GM19324 (cell line): ENCODE measurements around the gene SLC25A6.
"Not testable (repeated sequence)": the region's sequence is repeated elsewhere in the genome, so short reads cannot be mapped to it uniquely, and the experiment has no call there.

ENCODE experiments used
- ATAC-seq: cut with Tn5 transposase; IDR thresholded peaks from one replicate; pipeline ENCODE4 v1.9.1; 2021; ENCODE audit warnings: mild to moderate bottlenecking, moderate library complexity; ENCODE audit not compliant: unreplicated experiment, low FRiP score

SLC25A6 gene

DNA sequence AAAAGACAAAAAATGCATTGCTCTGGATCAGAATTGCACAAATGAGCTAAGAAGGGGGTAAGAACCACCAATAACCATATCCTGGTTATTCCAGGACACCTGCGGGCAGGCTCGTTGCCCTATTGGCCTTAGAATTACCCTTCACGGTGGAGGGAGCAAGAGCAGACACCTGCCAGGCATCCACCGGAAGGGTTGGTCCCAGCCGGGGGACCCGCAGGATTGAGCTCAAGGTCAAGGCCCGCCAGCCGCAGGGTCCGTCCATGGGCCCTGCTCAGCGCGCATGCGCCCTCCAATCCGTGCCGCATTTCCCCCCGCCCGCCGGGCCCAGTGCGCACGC, 575 bp downstream of the SLC25A6 start:
- ATAC-seq = no peak

DNA sequence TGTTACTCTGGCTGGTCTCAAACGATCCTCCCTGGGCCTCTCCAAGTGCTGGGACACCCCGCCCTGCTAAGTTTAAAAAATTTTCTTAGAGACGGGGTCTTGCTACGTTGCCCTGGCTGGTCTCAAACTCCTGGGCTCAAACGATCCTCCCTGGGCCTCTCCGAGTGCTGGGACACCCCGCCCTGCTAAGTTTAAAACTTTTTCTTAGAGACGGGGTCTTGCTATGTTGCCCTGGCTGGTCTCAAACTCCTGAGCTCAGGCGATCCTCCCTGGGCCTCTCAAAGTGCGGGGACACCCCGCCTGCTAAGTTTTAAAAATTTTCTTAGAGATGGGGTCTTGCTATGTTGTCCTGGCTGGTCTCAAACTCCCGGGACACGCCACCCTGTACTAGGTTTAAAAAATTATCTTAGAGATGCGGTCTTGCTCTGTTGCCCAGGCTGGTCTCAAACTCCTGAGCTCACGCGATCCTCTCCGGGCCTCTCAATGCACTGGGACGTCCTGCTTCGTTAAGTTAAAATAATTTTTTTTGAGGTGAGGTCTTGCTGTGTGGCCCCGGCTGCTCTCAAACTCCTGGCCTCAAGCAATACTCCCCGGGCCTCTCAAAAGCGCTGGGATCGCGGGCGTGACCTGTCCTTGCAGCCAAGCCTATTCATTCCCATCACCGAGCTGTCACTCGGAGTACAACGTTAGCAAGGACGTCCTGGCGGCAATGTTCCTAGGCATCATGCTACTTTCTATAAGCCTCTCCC, 1.1 kb downstream of the SLC25A6 start:
- no peak for ATAC-seq

DNA sequence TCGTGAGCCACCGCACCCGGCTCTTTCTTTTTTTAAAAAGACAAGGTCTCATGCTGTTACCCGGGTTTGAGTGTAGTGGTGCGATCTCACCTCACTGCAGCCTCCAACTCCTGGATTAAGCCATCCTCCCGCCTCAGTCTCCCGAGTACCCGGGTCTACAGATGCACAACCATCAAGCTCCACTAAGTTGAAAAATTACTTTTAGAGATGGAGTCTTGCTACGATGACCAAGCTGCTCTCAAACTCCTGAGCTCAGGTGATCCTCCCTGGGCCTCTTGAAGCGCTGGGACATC, 2.0 kb downstream of the SLC25A6 start:
- ATAC-seq = no peak

DNA sequence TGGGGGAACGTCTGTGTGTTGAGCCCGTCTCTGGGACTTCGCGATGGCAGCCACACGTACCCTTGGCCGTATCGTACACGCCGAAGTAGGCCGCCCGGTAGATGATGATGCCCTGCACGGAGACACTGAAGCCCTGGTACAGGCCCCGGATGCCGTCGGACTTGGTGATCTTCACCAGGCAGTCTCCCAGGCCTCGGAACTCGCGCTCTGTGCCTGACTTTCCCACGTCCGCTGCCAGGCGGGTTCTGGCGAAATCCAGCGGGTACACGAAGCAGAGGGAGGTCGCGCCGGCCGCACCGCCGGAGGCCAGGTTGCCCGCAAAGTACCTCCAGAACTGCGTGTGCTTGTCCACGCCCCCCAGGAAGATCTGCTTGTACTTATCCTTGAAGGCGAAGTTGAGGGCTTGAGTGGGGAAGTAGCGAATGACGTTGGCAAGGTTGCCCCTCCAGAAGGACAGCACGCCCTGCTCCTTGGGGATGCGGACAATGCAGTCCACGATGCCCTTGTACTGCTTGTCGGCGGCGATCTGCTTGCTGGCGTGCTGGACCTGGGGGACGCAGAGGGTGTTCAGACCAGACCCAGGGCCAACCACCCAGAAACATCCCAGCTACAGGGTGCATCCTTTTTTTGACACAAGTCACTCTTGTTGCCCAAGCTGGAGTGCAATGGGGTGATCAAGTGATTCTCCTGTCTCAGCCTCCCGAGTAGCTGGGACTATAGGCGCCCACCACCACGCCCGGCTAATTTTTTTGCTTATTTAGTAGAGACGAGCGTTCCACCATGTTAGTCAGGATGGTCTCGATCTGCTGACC, 2.5 kb downstream of the SLC25A6 start:
- ATAC-seq = no peak

DNA sequence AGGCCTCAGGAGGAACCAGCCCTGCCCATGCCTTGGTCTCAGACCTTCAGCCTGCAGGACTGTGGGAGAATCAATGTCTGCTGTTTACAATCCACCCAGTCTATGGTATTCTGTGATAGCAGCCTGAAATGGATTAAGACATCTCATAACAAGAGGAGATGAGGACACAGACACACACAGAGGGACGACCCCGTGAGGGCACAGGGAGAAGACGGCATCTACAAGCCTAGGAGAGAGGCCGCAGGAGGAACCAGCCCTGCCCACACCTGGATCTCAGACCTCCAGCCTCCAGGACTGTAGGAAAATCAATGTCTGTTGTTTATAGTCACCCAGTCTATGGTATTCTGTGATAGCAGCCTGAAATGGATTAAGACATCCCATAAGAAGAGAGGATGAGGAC, 3.3 kb downstream of the SLC25A6 start:
- no peak for ATAC-seq

DNA sequence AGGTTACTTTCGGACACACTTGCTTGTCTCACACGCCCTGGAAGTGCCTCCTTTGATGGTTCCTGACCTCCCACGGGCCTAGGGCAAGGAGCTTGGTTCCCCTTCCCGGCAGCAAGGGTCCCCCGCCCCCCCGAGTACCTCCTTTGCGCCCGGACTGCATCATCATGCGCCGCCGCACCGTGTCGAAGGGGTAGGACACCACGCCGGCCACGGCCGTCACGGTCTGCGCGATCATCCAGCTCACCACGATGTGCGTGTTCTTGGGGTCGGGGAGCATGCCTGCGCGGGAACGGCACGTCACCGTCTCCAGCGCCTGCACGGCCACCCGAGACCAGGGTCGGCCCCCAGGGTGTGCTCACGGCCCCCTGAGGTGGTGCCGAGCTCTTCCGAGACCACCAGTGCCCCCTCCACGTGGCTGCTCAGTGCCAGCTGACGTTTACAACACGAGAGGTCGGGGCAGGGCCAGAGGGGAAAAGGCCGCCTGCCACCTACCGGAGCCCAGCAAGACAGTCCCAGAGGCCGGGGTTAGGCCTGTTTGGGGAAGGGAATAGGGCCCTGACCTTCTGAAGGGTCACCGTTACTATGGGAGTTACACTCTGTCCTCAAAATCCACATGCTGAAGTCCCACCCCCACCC, 4.7 kb downstream of the SLC25A6 start:
- ATAC-seq = no peak

DNA sequence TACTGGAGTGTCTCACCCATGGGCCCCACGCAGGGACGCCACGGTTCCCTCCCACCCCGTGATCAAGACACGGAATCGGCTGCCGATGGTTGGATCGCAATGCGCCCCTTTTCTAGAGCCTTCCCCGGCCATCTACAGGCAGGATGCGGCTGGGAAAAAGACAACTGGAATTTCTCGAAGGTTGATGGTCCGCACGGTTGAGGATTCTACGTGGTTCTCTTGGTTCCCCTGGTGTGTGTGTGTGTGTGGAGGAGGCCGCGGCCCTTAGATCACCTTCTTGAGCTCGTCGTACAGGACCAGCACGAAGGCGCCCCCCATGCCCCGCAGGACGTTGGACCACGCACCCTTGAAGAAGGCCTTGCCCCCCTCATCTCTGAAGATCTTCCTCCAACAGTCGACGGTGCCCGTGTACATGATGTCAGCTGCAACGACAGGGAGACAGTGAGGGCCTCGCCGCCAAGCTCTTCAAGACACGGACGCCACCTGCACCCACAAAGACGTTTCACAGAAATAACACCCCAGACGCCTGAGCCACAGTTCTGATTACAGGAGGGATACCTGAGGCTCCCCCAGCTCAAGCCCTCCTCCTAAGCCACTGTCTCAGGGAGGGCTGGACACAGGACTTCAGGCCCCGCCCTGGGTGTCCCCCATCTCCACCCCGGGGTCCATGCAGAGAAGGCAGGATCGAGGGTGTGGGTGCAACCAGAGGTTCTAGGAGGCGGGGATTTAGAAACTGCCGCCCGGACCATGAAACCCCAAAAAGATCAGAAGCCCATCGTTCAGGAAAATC, 5.4 kb downstream of the SLC25A6 start:
- ATAC-seq = no peak

DNA sequence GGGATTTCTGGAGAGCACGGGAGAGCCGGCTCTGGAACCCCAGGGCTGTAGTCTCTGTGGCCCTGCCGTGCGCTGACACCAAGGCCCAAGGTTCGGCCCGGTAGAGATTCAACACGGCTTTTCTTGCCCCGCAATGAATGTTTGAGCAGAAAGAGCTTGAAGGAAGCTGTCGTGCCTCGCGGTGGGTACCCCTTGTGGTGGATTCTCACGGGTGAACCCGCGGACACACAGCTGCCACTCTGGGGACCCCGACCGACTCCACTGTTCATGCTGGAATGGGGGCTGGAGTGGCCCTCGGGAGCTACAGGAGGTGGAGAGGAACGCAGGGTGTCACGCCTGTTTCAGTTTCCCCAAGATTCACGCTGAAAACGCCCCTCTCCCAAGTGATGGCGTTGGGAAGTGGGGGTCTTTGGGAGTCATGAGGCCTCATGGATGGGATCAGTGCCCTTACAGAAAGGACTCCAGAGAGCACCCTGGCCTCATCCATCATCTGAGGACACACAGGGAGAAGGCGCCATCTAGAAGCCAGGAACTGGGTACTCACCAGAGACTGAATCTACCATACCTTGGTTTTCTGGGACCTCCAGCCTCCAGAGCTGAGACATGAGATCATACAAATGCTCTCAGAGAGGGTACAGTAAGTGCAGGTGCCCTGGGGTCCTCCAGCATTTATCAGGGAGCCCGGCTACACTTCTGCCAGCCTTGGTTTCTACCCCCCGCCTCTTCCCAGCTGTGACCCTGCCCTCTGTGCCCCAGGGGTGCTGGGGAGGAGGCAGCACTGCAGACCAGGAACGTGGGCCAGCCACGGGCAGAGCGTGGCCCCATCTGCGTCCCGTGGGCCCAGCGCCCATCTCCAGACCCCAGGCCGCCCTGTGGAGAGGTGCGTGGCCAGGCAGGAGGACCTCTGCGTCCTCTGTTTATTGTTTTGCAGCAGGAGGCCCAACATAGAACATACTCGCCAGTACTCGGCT, 6.4 kb downstream of the SLC25A6 start:
- ATAC-seq = no peak

DNA sequence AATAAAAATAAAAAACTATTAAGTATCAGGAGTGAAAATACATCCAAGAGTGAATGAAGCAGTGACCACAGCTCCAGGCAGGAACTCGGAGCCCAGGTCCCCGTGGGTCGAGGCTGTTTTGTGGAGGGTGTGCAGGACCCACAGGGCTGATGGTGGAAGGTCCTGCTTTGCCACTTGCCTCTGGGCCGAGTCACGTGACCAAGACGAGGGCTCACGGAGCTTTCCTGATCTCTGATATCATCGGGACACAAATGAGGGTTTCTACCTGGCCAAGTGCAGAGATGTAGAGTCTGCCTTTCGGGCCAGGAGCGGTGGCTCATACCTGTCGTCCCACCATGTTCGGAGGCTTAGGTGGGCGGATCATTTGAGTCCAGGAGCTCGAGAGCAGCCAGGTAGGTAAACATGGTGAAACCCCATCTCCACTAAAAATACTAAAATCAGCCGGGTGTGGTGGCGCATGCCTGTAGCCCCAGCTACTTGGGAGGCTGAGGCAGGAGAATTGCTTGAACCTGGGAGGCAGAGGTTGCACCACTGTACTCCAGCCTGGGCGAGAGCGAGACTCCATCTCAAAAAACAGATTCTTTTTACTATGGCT, 7.2 kb downstream of the SLC25A6 start:
- no peak for ATAC-seq

DNA sequence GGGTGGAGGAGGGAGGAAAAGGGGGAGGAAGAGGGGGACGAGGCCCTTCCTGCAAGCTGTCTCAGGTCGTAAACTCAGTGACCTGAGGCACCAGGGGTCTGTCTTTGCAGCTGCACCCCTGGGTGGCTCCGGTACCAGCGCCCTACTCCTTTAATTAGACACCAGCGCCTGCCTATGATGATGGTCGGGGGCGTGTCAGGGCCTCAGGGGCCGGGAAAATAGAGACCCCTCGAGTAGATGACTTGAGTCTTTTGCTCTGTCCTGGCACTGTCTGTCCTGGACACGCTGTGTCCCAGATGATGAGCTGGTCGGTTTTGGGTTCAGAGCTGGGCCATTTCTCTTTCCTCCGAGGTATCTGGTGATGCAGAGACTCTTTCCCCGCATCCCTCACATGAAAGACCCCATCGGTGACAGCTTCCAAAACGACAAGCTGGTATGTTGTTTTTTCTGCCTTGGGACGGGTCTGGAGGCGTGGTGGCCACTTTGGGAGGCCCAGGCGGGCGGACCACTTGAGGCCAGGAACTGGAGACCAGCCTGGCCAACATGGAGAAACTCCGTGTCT, 11.2 kb downstream of the SLC25A6 start:
- ATAC-seq = no peak

DNA sequence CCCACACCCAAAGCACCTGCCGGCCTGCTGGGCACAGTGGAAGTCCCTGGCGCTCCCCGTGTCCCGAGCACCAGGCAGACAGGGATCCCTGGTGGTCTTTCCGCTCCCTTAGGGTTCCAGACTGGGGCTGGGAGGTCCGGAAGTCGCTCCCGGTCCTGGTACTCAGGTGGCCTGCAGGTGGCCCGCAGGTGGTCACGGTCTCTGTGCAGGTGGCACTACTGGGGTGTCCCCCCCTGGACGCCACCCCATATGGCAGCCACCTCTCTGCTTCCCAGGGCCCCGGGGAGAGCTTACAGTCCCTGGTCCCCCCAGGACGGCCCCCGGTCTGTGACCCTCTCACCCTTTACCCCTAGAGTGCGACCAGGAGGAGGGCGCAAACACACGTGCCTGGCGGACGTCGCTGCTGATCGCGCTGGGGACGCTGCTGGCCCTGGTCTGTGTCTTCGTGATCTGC, 13.6 kb downstream of the SLC25A6 start:
- ATAC-seq = no peak

DNA sequence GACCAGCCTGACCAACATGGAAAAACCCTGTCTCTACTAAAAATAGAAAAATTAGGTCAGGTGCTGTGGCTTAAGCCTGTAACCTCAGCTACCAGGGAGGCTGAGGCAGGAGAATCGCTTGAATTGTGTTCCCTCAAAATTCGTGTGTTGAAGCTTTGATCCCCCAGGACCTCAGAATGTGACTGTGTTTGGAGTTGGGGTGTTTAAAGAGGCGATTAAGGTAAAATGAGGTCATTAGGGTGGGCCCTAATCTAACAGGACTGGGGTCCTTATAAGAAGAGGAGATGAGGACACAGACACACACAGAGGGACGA, 23.6 kb downstream of the SLC25A6 start:
- no peak for ATAC-seq

DNA sequence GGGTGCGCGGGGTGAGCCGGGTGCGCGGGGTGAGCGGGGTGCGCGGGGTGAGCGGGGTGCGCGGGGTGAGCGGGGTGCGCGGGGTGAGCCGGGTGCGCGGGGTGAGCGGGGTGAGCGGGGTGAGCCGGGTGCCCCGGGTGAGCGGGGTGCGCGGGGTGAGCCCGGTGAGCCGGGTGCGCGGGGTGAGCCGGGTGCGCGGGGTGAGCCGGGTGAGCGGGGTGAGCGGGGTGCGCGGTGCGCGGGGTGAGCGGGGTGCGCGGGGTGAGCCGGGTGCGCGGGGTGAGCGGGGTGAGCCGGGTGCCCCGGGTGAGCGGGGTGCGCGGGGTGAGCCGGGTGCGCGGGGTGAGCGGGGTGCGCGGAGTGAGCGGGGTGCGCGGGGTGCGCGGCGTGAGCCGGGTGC, 25.6 kb downstream of the SLC25A6 start:
- ATAC-seq = not testable (repeated sequence)

DNA sequence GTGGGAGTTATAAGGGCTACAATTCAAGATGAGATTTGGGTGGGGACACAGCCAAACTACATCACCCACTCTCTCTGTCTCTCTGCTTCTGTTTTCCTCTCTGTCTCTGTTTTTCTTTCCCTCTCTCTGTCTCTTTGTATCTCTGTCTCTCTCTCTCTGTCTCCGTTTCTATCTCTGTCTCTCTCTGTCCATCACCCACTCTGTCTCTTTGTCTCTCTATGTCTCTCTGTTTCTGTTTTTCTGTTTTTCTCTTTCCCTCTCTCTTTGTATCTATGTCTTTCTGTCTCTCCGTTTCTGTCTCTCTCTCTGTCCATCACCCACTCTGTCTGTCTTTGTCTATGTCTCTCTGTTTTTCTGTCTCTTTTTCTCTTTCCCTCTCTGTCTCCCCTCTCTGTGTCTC, 30.0 kb downstream of the SLC25A6 start:
- no peak for ATAC-seq

DNA sequence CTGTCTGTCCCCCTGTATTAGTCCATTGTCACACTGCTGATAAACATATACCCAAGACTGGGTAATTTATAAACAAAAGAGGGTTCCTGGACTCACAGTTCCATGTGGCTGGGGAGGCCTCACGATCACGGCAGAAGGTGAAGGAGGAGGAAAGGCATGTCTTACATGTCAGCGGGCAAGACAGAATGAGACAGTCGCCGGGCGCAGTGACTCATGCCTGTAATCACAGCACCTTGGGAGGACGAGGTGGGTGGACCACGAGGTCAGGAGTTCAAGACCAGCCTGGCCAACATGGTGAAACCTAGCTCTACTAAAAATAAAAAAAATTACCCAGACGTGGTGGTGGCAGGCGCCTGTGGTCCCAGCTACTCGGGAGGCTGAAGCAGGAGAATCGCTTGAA, 30.6 kb downstream of the SLC25A6 start:
- no peak for ATAC-seq

DNA sequence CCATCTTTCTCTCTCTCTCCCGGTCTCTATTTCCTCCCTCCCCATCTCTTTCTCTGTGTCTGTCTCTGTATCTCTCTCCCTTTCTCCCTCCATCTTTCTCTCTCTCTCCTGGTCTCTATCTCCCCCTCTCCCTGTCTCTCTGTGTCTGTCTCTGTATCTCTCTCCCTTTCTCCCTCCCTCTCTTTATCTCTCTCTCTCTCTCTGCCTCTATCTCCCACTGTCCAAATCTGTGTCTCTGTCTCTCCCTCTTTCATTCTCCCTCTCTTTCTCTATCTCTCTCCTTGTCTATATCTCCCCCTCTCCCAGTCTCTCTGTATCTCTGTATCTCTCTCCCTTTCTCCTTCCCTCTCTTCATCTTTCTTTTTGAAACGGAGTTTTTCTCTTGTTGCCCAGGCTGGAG, 31.7 kb downstream of the SLC25A6 start:
- no peak for ATAC-seq

DNA sequence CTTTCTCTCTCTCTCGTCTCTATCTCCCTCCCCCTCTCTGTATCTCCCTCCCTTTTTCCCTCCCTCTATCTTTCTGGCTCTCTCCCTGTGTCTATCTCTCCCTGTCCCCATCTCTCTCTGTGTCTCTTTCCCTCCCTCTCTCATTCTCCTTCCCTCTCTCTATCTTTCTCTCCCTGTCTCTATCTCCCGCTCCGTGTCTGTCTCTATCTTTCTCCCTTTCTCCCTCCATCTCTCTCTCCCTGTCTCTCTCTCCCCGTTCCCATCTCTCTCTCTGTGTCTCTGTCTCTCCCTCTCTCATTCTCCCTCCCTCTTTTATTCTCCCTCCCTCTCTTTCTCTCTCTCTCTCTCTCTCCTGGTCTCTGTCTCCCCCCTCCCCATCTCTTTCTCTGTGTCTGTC, 32.4 kb downstream of the SLC25A6 start:
- no peak for ATAC-seq

DNA sequence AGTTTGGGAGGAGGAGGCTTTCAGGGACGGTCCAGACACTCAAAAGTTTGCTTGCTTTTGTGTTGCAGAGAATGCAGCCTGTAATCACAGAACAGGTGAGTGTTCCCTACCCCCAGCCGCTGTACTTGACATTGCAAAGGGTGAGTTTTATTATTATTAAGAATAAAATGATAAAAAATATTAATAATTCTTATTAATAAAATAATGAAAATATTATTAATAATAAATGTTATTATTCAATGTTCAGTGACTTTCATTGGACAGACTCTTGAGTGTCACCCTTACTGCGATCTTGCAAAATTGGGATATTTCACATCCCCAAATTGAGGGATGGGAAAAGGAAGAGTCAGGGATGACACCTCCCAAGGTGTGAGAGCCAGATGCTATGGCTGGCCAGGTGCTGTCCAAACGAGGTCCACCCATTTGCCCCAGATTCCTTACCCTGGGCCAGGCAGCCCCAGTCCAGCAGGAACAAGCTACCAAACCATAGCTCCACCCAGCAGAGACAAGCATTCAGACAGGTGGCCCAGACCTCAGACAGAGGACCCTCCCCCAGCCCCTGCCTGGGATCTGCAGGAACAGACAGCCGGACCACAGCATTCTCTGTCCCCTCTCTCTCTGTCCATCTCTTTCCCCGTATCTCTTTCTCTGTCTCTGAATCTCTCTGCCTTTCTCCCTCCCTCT, 33.0 kb downstream of the SLC25A6 start:
- no peak for ATAC-seq

DNA sequence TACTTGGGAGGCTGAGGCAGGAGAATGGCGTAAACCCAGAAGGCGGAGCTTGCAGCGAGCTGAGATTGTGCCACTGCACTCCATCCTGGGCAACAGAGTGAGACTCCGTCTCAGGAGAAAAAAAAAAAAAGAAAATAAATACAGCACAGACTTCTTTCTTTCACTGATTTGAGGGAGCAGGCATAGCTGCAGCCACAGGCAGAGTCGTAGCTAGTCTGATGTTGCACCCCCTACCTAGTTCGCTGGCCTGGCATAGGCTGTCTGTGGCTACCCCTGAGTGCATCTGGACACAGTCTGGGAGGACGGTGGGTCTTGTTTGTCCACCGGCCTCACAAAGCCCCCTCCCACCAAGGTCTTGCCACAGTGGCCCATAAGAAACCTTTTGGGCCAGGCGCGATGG, 33.9 kb downstream of the SLC25A6 start:
- ATAC-seq = no peak
